HG03139 (cell line): Measurements from ENCODE around the gene PLCH1.

Source experiments
- ATAC-seq: cut with Tn5 transposase; IDR thresholded peaks from one replicate; pipeline ENCODE4 v1.9.1; 2021; ENCODE audit not compliant: unreplicated experiment

The PLCH1 gene

GRCh38 chr3:155744626-155745324, at the start of gene PLCH1:
PLCH1 (minus strand) TSS chr3:155745071; CDS start chr3:155704224, 40,847 bp downstream.
- peak; percentile 60 for ATAC-seq

- no peak for ATAC-seq
Measured at GRCh38 chr3:155792532-155792931, 47.7 kb upstream of the PLCH1 start.

GRCh38 chr3:155791190-155791589, 46.3 kb upstream of the PLCH1 start:
- ATAC-seq: no peak

GRCh38 chr3:155790272-155790925, 45.5 kb upstream of the PLCH1 start:
- no peak for ATAC-seq

GRCh38 chr3:155785662-155786295, 40.9 kb upstream of the PLCH1 start:
- no peak for ATAC-seq

- ATAC-seq: no peak
Measured at GRCh38 chr3:155782390-155782953, 37.6 kb upstream of the PLCH1 start.

- no peak for ATAC-seq
Measured at GRCh38 chr3:155780291-155780690, 35.4 kb upstream of the PLCH1 start.

GRCh38 chr3:155778462-155778861, 33.6 kb upstream of the PLCH1 start:
- no peak for ATAC-seq

GRCh38 chr3:155772801-155773200, 27.9 kb upstream of the PLCH1 start:
- ATAC-seq: no peak

- ATAC-seq: no peak
Measured at GRCh38 chr3:155771126-155771525, 26.3 kb upstream of the PLCH1 start.

- no peak for ATAC-seq
Measured at GRCh38 chr3:155766206-155766605, 21.3 kb upstream of the PLCH1 start.

- ATAC-seq: no peak
Measured at GRCh38 chr3:155763870-155764463, 19.1 kb upstream of the PLCH1 start.

GRCh38 chr3:155760653-155761052, 15.8 kb upstream of the PLCH1 start:
- ATAC-seq: no peak

GRCh38 chr3:155757577-155757976, 12.7 kb upstream of the PLCH1 start:
- no peak for ATAC-seq

- no peak for ATAC-seq
Measured at GRCh38 chr3:155753038-155753639, 8.3 kb upstream of the PLCH1 start.

- ATAC-seq: no peak
Measured at GRCh38 chr3:155748611-155749365, 3.9 kb upstream of the PLCH1 start.

GRCh38 chr3:155747946-155748290, 3.0 kb upstream of the PLCH1 start:
- ATAC-seq: no peak

GRCh38 chr3:155747286-155747945, 2.5 kb upstream of the PLCH1 start:
- ATAC-seq: no peak

- ATAC-seq: no peak
Measured at GRCh38 chr3:155746703-155747102, 1.8 kb upstream of the PLCH1 start.
